ENCODE results near the gene MLN. TPM values are rescaled to one million over a fixed set of nuclear protein-coding genes. Genes with fewer than 3 reads are reported as not detected.

Gene MLN
- total and polyA plus RNA-seq, 2 of the 4 experiments (the other 2 are of a cell fraction): not detected

DNA sequence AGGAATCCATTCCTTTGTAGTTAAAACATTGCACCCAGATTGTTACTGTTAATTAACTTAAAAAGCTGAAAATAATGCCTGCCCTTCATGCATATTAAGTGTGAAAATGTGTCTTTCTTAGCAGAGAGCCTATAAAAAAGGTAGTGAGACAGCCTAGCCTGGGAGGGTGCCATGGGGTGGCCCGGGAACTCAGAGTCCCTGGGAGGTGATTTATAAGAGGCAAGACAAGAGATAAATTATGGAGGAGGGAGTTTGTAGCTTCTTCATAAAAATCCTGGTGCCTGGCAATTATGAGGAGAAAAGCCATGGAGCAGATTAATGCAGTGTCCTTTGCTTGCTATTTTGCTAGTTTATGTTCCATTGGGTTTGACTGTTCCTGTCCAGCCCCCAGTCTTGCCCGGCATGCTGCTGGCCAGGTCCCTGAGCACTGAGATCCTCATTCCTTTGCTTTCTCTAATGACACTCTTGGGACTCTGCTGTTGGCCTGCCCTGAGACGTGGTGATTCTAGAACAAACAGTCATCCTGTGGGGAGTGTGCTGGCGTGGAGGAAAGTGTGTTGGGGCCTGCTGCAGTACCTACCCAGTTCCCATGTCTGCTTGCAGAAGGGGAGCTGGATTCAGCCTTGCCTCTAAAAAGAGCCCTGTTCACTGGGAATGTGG lies 4.2 kb downstream of the MLN start:
- ATAC-seq (ENCODE audit: low read depth): no peak; the same call in 1 of the 2 replicates
- H3K9me3 ChIP-seq (ENCODE audit: control insufficient read depth, insufficient read depth, low read length): no peaks in the 10 kb centered on the region
- no peaks in the 10 kb centered on the region for H3K36me3 ChIP-seq (ENCODE audit: control insufficient read depth, insufficient read depth, low read length)
- no peak overlapping the region for H3K23ac ChIP-seq (ENCODE audit: low read depth, low read length)
- H3K4me2 ChIP-seq (ENCODE audit: low read depth, low read length): no peak overlapping the region
- BruUV-seq (replicated peaks): no TSS peak
- H4K91ac ChIP-seq (ENCODE audit: insufficient read depth, low read depth, low read length): no peak overlapping the region
- no peaks in the 10 kb centered on the region for H3K4me1 ChIP-seq (ENCODE audit: control insufficient read depth, insufficient read depth, low read length)
- no peak overlapping the region for H3K18ac ChIP-seq (ENCODE audit: low read depth, low read length)
- no peak overlapping the region for H3K4ac ChIP-seq (ENCODE audit: low read depth, low read length)
- no peak overlapping the region for H4K8ac ChIP-seq (ENCODE audit: low read depth in 2 of 2, low read length in 2 of 2)
- H2BK5ac ChIP-seq (ENCODE audit: low read depth, low read length, poor library complexity, severe bottlenecking): no peak overlapping the region
- H3K27ac ChIP-seq (ENCODE audit: insufficient read depth, low read length): no peak overlapping the region
- ChIA-PET POLR2A (ENCODE audit: unreplicated experiment) (no interaction called here), CTCF (no interaction called here)
- H2AK9ac ChIP-seq (replicated peaks; ENCODE audit: low read depth, low read length, poor library complexity): no peak overlapping the region
- intact Hi-C loops (cut with micrococcal nuclease) (loop anchor here (10.0 kb wide), 1 partner anchor 105 kb away; no protein-coding TSS in a partner anchor), dilution Hi-C loops (cut with HindIII; ENCODE audit: low sequenced_read_pairs, unreplicated experiment) (no loop called here), in situ Hi-C loops (cut with MboI; ENCODE audit: low sequenced_read_pairs) (no loop called here)
- no peak overlapping the region for H3K9ac ChIP-seq (ENCODE audit: low read depth, low read length)
- no CpG with 5 or more reads among the region's 4 CpGs for WGBS, 2 experiments (ENCODE audit: extremely low coverage in 2 of 2, insufficient read length in 1 of 2)
- H2BK20ac ChIP-seq (ENCODE audit: low read depth, low read length): no peak overlapping the region
- TF ChIP-seq NFE2L2 (IDR thresholded peaks at IDR 0.05; ENCODE audit: low read depth, low read length): no peak
- TF ChIP-seq, protein P1, sequence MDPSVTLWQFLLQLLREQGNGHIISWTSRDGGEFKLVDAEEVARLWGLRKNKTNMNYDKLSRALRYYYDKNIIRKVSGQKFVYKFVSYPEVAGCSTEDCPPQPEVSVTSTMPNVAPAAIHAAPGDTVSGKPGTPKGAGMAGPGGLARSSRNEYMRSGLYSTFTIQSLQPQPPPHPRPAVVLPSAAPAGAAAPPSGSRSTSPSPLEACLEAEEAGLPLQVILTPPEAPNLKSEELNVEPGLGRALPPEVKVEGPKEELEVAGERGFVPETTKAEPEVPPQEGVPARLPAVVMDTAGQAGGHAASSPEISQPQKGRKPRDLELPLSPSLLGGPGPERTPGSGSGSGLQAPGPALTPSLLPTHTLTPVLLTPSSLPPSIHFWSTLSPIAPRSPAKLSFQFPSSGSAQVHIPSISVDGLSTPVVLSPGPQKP (IDR thresholded peaks at IDR 0.05; ENCODE audit: borderline replicate concordance, low read depth, low read length): no peak
- no peak for TF ChIP-seq FOS (IDR thresholded peaks at IDR 0.05; ENCODE audit: low read depth, low read length)
- TF ChIP-seq MXI1 (IDR thresholded peaks at IDR 0.05; ENCODE audit: borderline replicate concordance, low read depth, low read length): no peak
- TF ChIP-seq BHLHE40 (IDR thresholded peaks at IDR 0.05; ENCODE audit: low read depth, low read length): no peak
- TF ChIP-seq, protein P2, sequence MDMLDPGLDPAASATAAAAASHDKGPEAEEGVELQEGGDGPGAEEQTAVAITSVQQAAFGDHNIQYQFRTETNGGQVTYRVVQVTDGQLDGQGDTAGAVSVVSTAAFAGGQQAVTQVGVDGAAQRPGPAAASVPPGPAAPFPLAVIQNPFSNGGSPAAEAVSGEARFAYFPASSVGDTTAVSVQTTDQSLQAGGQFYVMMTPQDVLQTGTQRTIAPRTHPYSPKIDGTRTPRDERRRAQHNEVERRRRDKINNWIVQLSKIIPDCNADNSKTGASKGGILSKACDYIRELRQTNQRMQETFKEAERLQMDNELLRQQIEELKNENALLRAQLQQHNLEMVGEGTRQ (IDR thresholded peaks at IDR 0.05; ENCODE audit: low read depth, low read length): no peak
- no peak for TF ChIP-seq MAZ (IDR thresholded peaks at IDR 0.05; ENCODE audit: borderline replicate concordance, low read depth, low read length)
- no peak for TF ChIP-seq SMC3 (IDR thresholded peaks at IDR 0.05; ENCODE audit: low read depth, low read length)
- TF ChIP-seq RAD21 (IDR thresholded peaks at IDR 0.05; ENCODE audit: low read length): no peak
- TF ChIP-seq RCOR1 (IDR thresholded peaks at IDR 0.05; ENCODE audit: insufficient replicate concordance, low read length): no peak
- no peak for TF ChIP-seq POLR2A (IDR thresholded peaks at IDR 0.05; ENCODE audit: low read depth, low read length)
- no peak for TF ChIP-seq CHD1 (IDR thresholded peaks at IDR 0.05; ENCODE audit: low read depth, low read length)
- TF ChIP-seq RFX5 (IDR thresholded peaks at IDR 0.05; ENCODE audit: low read depth, low read length): no peak
- TF ChIP-seq, protein P3, sequence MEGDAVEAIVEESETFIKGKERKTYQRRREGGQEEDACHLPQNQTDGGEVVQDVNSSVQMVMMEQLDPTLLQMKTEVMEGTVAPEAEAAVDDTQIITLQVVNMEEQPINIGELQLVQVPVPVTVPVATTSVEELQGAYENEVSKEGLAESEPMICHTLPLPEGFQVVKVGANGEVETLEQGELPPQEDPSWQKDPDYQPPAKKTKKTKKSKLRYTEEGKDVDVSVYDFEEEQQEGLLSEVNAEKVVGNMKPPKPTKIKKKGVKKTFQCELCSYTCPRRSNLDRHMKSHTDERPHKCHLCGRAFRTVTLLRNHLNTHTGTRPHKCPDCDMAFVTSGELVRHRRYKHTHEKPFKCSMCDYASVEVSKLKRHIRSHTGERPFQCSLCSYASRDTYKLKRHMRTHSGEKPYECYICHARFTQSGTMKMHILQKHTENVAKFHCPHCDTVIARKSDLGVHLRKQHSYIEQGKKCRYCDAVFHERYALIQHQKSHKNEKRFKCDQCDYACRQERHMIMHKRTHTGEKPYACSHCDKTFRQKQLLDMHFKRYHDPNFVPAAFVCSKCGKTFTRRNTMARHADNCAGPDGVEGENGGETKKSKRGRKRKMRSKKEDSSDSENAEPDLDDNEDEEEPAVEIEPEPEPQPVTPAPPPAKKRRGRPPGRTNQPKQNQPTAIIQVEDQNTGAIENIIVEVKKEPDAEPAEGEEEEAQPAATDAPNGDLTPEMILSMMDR (conservative IDR thresholded peaks at IDR 0.05; ENCODE audit: low read depth, low read length): no peak
- no peak for TF ChIP-seq MAFK (IDR thresholded peaks at IDR 0.05; ENCODE audit: low read depth, low read length)
- TF ChIP-seq CEBPB (IDR thresholded peaks at IDR 0.05; ENCODE audit: low read depth, low read length): no peak
- H2BK120ac ChIP-seq (ENCODE audit: low read depth, low read length): no peak overlapping the region
- H3K27me3 ChIP-seq (ENCODE audit: control insufficient read depth, insufficient read depth, low read length): peaks cover 43% of the 10 kb centered on the region
- H2AFZ ChIP-seq (replicated peaks; ENCODE audit: low read length, poor library complexity): no peak overlapping the region
- no peak for DNase-seq
- H2AK5ac ChIP-seq (ENCODE audit: low read depth, low read length): no peak overlapping the region
- H3K9me1 ChIP-seq (ENCODE audit: insufficient read depth, low read length): peaks cover 3% of the 10 kb centered on the region; the same call in 1 of the 2 replicates
- H3K56ac ChIP-seq (ENCODE audit: extremely low read depth, insufficient read depth, low read length): no peak overlapping the region
- H4K20me1 ChIP-seq (ENCODE audit: insufficient read depth, low read length): no peaks in the 10 kb centered on the region
- H4K5ac ChIP-seq (ENCODE audit: low read depth, low read length): no peak overlapping the region
- no peak overlapping the region for H3K4me3 ChIP-seq (ENCODE audit: insufficient read depth, low read depth, low read length)
- H3K14ac ChIP-seq (replicated peaks; ENCODE audit: low read depth, low read length): no peak overlapping the region
- H3K79me1 ChIP-seq (ENCODE audit: low read depth in 1 of 2, low read length in 2 of 2): no peaks in the 10 kb centered on the region
- no peak overlapping the region for H2BK15ac ChIP-seq (ENCODE audit: low read depth, low read length)
